HepG2 (cell line): ENCODE data around the gene TSC22D1. TPM values are rescaled to one million over a fixed set of nuclear protein-coding genes. Genes with fewer than 3 reads are reported as not detected.

Source experiments
- FOSL2 ChIP-seq: sonication (generic); formaldehyde crosslinking; IDR thresholded peaks from 2 replicates; pipeline ENCODE4 v1.4.0; 2020; ENCODE audit warnings: missing genetic modification reagents
- FOXJ3 ChIP-seq: sonication (generic); formaldehyde crosslinking; IDR thresholded peaks from 2 replicates; pipeline ENCODE4 v1.4.0; 2020; ENCODE audit warnings: missing genetic modification reagents, mild to moderate bottlenecking, borderline replicate concordance
- GLI4 ChIP-seq: sonication (generic); formaldehyde crosslinking; IDR thresholded peaks from 2 replicates; pipeline ENCODE4 v1.5.1; 2020; ENCODE audit warnings: missing genetic modification reagents, mild to moderate bottlenecking, moderate library complexity, borderline replicate concordance
- HBP1 ChIP-seq: IDR thresholded peaks from 2 replicates; pipeline ENCODE4 v1.6.1; 2016; ENCODE audit warnings: low read depth, control low read depth
- HOMEZ ChIP-seq: IDR thresholded peaks from 2 replicates; pipeline ENCODE4 v1.6.1; 2016; ENCODE audit warnings: low read depth
- MED1 ChIP-seq: sonication (generic); formaldehyde crosslinking; IDR thresholded peaks from 2 replicates; pipeline ENCODE4 v1.4.0; 2020; ENCODE audit warnings: missing genetic modification reagents
- MEIS2 ChIP-seq: sonication (generic); formaldehyde crosslinking; IDR thresholded peaks from 2 replicates; pipeline ENCODE4 v1.9.0; 2021; ENCODE audit warnings: mild to moderate bottlenecking, missing genetic modification reagents
- NR2F1 ChIP-seq, 2 experiments: fragments of 450-650 bp in 1 of 2; formaldehyde crosslinking in 1 of 2; IDR thresholded peaks; 2 replicates each; pipeline versions ENCODE4 v1.5.0 to v1.6.1; 2016 to 2020; ENCODE audit warnings: mild to moderate bottlenecking in 1 of 2, missing compliant biosample characterization in 1 of 2, missing genetic modification reagents in 1 of 2, moderate library complexity in 1 of 2
- SKI ChIP-seq: fragments of 450-650 bp; IDR thresholded peaks from one replicate; pipeline ENCODE4 v1.6.1; 2018; ENCODE audit warnings: mild to moderate bottlenecking; ENCODE audit not compliant: partially characterized antibody
- TRIM22 ChIP-seq: fragments of 450-650 bp; IDR thresholded peaks from 2 replicates; pipeline ENCODE4 v1.6.1; 2017
- ZBTB34 ChIP-seq: sonication (generic); formaldehyde crosslinking; IDR thresholded peaks from 2 replicates; pipeline ENCODE4 v1.8.0; 2022; ENCODE audit warnings: mild to moderate bottlenecking, missing genetic modification reagents
- ZC3H4 ChIP-seq: sonication (generic); formaldehyde crosslinking; IDR thresholded peaks from 2 replicates; pipeline ENCODE4 v1.4.0; 2020; ENCODE audit warnings: missing genetic modification reagents, borderline replicate concordance
- ZNF337 ChIP-seq: sonication (generic); formaldehyde crosslinking; IDR thresholded peaks from 2 replicates; pipeline ENCODE4 v1.5.1; 2020; ENCODE audit warnings: missing genetic modification reagents, low read depth, mild to moderate bottlenecking, borderline replicate concordance
- ZNF468 ChIP-seq: sonication (generic); formaldehyde crosslinking; IDR thresholded peaks from 2 replicates; pipeline ENCODE4 v1.8.0; 2022; ENCODE audit warnings: mild to moderate bottlenecking, moderate library complexity, missing genetic modification reagents
- ZNF704 ChIP-seq: sonication (generic); formaldehyde crosslinking; IDR thresholded peaks from 2 replicates; pipeline ENCODE4 v1.8.1; 2023; ENCODE audit warnings: mild to moderate bottlenecking, inconsistent platforms, moderate library complexity, missing genetic modification reagents, borderline replicate concordance
- ZNF772 ChIP-seq: sonication (generic); formaldehyde crosslinking; IDR thresholded peaks from 2 replicates; pipeline ENCODE4 v1.5.0; 2020; ENCODE audit warnings: mild to moderate bottlenecking, missing genetic modification reagents
- ZNF891 ChIP-seq: sonication (generic); formaldehyde crosslinking; IDR thresholded peaks from 2 replicates; pipeline ENCODE4 v1.5.0; 2020; ENCODE audit warnings: mild to moderate bottlenecking, missing genetic modification reagents
- ZSCAN25 ChIP-seq: sonication (generic); formaldehyde crosslinking; IDR thresholded peaks from 2 replicates; pipeline ENCODE4 v1.8.0; 2022; ENCODE audit warnings: mild to moderate bottlenecking, missing genetic modification reagents
- ZXDC ChIP-seq: sonication (generic); formaldehyde crosslinking; IDR thresholded peaks from 2 replicates; pipeline ENCODE4 v1.5.0; 2020; ENCODE audit warnings: mild to moderate bottlenecking, missing genetic modification reagents
- polyA plus RNA-seq, 8 experiments: library from polyadenylated mRNA; depleted of rRNA in 3 of 8; stranded (reverse) in 7 of 8; unstranded in 1 of 8; fragments of >200 nt; fragmentation: Illumina TruSeq in 4 of 8; extraction: Trizol in 4 of 8; gene quantifications; 2 replicates each; pipeline versions ENCODE4 v1.2.1 to v1.2.3, GENCODE V29; 2011 to 2016; ENCODE audit warnings: low read depth in 4 of 8, missing spikeins in 1 of 8, mixed read lengths in 1 of 8; ENCODE audit not compliant: insufficient read depth in 1 of 8
- total RNA-seq, 5 experiments: library from RNA; depleted of rRNA; stranded (reverse); fragments of >200 nt; fragmentation: Illumina TruSeq; extraction: Trizol; gene quantifications; 2 replicates each; pipeline ENCODE4 v1.2.3, GENCODE V29; 2016; ENCODE audit warnings: low read depth in 1 of 5

Gene TSC22D1
- total and polyA plus RNA-seq, 2 of the 13 experiments (the other 11 are each of a cell fraction or from before 2014, with no cell fraction given), result 18.4 to 35.7 TPM

- TF ChIP-seq ZNF704 (CRISPR knock-in tag) (no peak), ZNF468 (no peak), ZBTB34 (CRISPR knock-in tag) (peak; percentile 77; the same call in 1 of the 2 replicates), ZXDC (CRISPR knock-in tag) (no peak), TRIM22 (no peak), NR2F1 (CRISPR knock-in tag; IDR thresholded peaks at IDR 0.05) (peak; percentile 16 to 60; a peak in 2 of 4 replicates), ZNF772 (CRISPR knock-in tag) (no peak), ZNF891 (CRISPR knock-in tag) (no peak), FOXJ3 (CRISPR knock-in tag) (no peak), MED1 (peak; percentile 22; the same call in 1 of the 2 replicates), SKI (no peak), ZC3H4 (CRISPR knock-in tag) (no peak), GLI4 (CRISPR knock-in tag) (no peak), HOMEZ (CRISPR knock-in tag) (peak; percentile 45; the same call in 1 of the 2 replicates), ZSCAN25 (CRISPR knock-in tag) (0 out of 2 replicates have a peak, but pooled peaks have one; percentile 31), MEIS2 (no peak), ZNF337 (CRISPR knock-in tag) (no peak), HBP1 (CRISPR knock-in tag) (0 out of 2 replicates have a peak, but pooled peaks have one; percentile 40), FOSL2 (peak; percentile 85)
Observed at GRCh38 chr13:44449999-44450821, 125.9 kb downstream of the TSC22D1 start (continued).
